ENCODE data around the gene RIPOR1.
"Not testable (repeated sequence)": the region's sequence is repeated elsewhere in the genome, so short reads cannot be mapped to it uniquely, and the experiment has no call there.

RIPOR1 gene

DNA sequence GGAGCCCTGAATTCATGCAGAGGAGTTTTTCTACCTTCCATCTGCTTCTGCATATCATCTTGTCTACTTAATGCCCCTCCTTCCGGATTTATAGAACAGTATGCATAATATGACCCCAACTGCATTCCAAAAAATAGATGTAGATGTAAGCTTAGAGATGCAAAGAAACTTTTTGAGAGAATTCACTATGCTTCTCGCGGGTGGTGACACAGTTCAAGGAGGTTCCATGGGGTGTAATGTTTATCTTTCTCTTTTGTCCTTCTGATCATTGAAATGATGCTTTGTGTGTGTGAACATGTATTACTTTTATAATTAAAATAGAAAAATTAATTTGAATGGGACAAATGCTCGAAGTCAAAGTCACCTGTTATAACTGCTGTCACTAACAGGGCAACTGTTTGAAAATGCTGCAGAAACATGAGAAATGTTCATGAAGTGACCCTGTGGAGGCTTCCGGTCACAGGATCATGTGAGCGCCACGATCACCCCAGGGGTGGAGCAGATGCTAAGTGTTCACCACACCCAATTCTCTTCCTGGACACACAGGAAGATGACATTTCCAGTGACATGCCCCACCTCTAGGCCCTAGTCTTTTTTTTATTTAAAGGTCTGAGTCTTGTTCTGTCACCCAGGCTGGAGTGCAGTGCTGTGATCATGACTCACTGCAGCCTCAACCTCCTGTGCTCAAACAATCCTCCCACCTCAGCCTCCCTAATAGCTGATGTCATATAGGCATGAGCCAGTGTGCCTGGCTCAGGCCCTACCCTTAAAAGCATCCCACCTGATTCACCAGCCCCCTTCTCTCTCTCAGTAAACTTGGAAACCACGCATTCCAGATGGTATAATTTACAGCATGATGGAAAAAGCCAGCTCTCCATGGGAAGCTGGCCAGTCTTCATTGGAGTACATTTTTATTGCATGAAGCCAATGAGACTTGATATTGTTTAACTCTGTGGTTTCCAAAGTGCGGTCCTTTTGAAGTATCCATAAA is 24.3 kb upstream of the RIPOR1 start:
- no peaks in the 10 kb centered on the region for H3K27me3 Mint-ChIP-seq (ENCODE audit: low read depth)
- no peaks in the 10 kb centered on the region for H3K9me3 Mint-ChIP-seq
- peak overlapping the region; percentile 93 for H3K27ac Mint-ChIP-seq
- H3K4me1 Mint-ChIP-seq (ENCODE audit: low read depth), result peaks cover 25% of the 10 kb centered on the region
- peak overlapping the region; percentile 3 for H3K4me3 Mint-ChIP-seq
- peaks cover 10% of the 10 kb centered on the region for H3K36me3 Mint-ChIP-seq (ENCODE audit: low read depth)

DNA sequence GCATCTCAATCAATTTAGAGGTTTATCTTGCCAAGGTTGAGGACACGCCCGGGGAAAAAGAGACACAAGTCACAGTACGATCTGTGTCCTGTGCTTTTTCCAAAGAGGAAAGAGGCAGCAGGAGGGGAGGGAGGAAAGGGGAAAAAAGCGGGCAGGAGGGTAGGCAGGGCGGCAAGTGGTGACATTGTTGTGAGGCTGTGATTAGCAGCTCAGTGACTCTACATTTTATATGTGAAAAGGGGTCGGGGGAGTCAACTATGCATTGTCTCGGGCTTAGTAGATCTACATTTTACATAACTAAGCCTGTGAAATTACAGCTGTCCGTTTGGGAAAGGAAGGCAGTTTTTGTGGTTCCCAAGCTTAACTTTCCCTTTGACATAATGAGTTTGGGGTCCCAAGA is 22.2 kb upstream of the RIPOR1 start:
- Mint-ChIP-seq H3K27ac (no peak overlapping the region), H3K9me3 (no peaks in the 10 kb centered on the region), H3K36me3 (ENCODE audit: low read depth) (peaks cover 7% of the 10 kb centered on the region), H3K27me3 (ENCODE audit: low read depth) (no peaks in the 10 kb centered on the region), H3K4me3 (no peak overlapping the region), H3K4me1 (ENCODE audit: low read depth) (peaks cover 25% of the 10 kb centered on the region)

DNA sequence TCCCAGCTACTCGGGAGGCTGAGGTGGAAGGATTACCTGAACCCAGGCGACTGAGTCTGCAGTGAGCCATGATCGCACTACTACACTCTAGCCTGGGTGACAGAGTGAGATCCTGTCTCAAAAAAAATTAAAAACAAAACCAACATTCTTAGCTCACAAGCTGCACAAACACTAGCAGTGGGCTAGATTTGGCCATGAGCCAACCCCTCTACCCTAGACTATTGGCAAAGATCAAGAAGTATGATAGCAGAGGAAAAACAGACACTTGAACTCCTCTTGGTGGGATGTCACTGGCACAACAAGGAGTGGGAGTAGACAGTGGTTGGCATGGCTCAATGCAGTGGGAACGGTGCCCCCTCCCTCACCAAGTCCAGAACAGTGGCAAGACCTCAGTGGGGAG is 19.6 kb upstream of the RIPOR1 start:
- Mint-ChIP-seq H3K36me3 (ENCODE audit: low read depth) (peaks cover 5% of the 10 kb centered on the region), H3K4me3 (no peak overlapping the region), H3K9me3 (no peaks in the 10 kb centered on the region), H3K4me1 (ENCODE audit: low read depth) (peaks cover 18% of the 10 kb centered on the region), H3K27me3 (ENCODE audit: low read depth) (no peaks in the 10 kb centered on the region), H3K27ac (no peak overlapping the region)

DNA sequence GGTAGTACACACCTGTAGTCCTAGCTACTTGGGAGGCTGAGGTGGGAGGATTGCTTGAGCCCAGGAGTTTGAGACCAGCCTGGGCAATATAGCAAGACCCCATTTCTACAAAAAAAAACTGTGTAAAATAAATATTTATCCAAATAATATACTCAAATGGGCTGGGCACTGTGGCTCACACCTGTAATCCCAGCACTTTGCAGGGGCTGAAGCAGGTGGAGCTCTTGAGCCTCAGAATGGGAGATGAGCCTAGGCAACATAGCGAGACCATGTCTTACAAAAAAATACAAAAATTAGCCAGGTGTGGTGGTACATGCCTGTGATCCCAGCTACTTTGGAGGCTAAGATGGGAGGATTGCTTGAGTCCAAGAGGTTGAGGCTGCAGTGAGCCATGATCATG is 14.7 kb upstream of the RIPOR1 start:
- not testable (repeated sequence) for H3K9me3 Mint-ChIP-seq; H3K27ac Mint-ChIP-seq; H3K36me3 Mint-ChIP-seq (ENCODE audit: low read depth); H3K4me1 Mint-ChIP-seq (ENCODE audit: low read depth); H3K27me3 Mint-ChIP-seq (ENCODE audit: low read depth); H3K4me3 Mint-ChIP-seq

- Mint-ChIP-seq H3K36me3 (ENCODE audit: low read depth) (no peaks in the 10 kb centered on the region), H3K27me3 (ENCODE audit: low read depth) (peaks cover 4% of the 10 kb centered on the region), H3K4me1 (ENCODE audit: low read depth) (peaks cover 7% of the 10 kb centered on the region), H3K9me3 (no peaks in the 10 kb centered on the region), H3K27ac (peak overlapping the region; percentile 58), H3K4me3 (no peak overlapping the region)
Observed at GRCh38 chr16:67514382-67514828, 14.2 kb upstream of the RIPOR1 start.

DNA sequence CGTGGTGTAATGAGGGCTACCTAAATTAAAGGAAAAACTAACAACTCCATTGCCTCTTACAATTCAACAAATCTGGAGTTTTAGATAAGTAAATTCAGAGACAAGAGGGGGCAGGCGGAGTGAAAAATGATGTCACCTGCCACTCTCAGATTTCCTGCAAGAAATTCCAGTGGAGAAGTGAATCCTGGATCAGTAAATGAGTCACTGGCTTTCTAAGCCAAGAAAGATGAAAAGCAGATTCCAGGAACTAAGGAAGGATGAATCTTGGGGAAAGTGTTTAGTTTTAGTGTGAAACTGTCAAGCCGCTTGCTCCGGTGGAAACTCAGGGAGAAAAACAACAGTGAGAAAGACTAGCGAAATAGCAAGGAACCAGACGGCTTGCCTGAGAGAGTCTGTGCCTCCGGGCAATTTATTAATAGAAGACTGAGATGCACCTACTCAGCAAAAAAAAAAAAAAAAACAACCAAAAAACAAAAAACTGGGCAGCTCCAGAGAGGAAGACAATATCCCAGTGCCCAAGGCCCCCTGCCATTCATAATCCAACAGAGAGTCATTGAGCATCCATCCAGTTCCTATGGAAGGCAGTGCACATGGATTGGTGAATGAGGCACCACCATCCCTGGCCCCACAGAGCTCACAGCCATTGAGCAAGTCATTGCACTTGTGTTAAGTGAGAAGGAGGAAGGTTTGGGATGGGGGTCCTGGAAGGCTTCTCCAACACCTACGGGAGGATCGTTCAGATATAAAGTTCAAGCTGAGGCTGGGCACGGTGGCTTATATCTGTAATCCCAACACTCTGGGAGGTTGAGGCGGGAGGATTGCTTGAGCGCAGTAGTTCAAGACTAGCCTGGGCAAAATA is 12.1 kb upstream of the RIPOR1 start:
- Mint-ChIP-seq H3K27ac (no peak overlapping the region), H3K27me3 (ENCODE audit: low read depth) (peaks cover 11% of the 10 kb centered on the region), H3K4me3 (no peak overlapping the region), H3K4me1 (ENCODE audit: low read depth) (peaks cover 18% of the 10 kb centered on the region), H3K36me3 (ENCODE audit: low read depth) (no peaks in the 10 kb centered on the region), H3K9me3 (no peaks in the 10 kb centered on the region)

- Mint-ChIP-seq H3K4me3 (no peak overlapping the region), H3K9me3 (no peaks in the 10 kb centered on the region), H3K4me1 (ENCODE audit: low read depth) (peaks cover 22% of the 10 kb centered on the region), H3K36me3 (ENCODE audit: low read depth) (no peaks in the 10 kb centered on the region), H3K27ac (no peak overlapping the region), H3K27me3 (ENCODE audit: low read depth) (peaks cover 11% of the 10 kb centered on the region)
Observed at GRCh38 chr16:67517155-67517445, 11.5 kb upstream of the RIPOR1 start.

- peaks cover 26% of the 10 kb centered on the region for H3K4me1 Mint-ChIP-seq (ENCODE audit: low read depth)
- no peak overlapping the region for H3K27ac Mint-ChIP-seq
- no peaks in the 10 kb centered on the region for H3K9me3 Mint-ChIP-seq
- no peak overlapping the region for H3K4me3 Mint-ChIP-seq
- no peaks in the 10 kb centered on the region for H3K36me3 Mint-ChIP-seq (ENCODE audit: low read depth)
- H3K27me3 Mint-ChIP-seq (ENCODE audit: low read depth), result peaks cover 11% of the 10 kb centered on the region
Observed at GRCh38 chr16:67517661-67518423, 10.8 kb upstream of the RIPOR1 start.

GRCh38 chr16:67518676-67519075 is 10.0 kb upstream of the RIPOR1 start:
- Mint-ChIP-seq H3K27me3 (ENCODE audit: low read depth) (peaks cover 11% of the 10 kb centered on the region), H3K4me3 (no peak overlapping the region), H3K36me3 (ENCODE audit: low read depth) (no peaks in the 10 kb centered on the region), H3K9me3 (no peaks in the 10 kb centered on the region), H3K27ac (peak overlapping the region; percentile 27), H3K4me1 (ENCODE audit: low read depth) (peaks cover 28% of the 10 kb centered on the region)

- Mint-ChIP-seq H3K4me1 (ENCODE audit: low read depth) (peaks cover 30% of the 10 kb centered on the region), H3K27me3 (ENCODE audit: low read depth) (peaks cover 11% of the 10 kb centered on the region), H3K27ac (peak overlapping the region; percentile 66), H3K36me3 (ENCODE audit: low read depth) (peaks cover 2% of the 10 kb centered on the region), H3K4me3 (no peak overlapping the region), H3K9me3 (no peaks in the 10 kb centered on the region)
Observed at GRCh38 chr16:67519242-67519641, 9.4 kb upstream of the RIPOR1 start.

DNA sequence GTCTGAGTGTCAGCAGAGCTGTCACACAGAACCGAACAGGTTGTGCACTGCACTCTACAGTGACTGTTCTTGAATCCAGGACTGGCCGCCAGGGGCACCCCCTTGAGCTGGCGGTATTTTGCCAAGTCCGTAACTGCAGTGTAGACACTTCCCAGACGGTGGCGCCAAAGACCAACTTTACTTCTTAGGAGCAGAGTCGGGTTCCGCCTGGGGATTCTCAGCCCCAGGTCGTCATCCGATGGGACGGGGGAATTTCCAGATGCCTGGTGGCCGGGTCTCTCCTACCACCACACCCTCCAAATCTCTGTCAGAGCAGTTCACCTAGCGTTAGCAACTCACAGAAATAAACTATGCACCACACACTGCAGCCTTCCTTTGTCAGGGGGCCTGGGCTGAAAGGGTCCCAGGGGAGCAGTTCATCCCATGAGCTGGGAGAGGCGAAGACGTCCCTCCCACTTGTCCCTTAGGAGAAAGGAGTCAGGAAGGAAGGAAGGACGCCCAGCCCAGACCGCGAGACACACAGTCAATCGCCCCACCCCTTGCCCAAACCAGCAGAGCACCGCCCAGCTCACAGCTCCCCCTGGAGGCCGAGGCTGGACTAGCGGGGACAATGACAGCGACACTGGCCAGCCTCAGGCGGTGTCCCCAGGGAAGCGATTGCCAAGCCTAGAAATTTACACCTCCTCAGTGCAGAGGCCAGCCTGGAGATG is 7.4 kb upstream of the RIPOR1 start:
- H3K27ac Mint-ChIP-seq, result peak overlapping the region; percentile 100
- H3K4me1 Mint-ChIP-seq (ENCODE audit: low read depth), result peaks cover 26% of the 10 kb centered on the region

DNA sequence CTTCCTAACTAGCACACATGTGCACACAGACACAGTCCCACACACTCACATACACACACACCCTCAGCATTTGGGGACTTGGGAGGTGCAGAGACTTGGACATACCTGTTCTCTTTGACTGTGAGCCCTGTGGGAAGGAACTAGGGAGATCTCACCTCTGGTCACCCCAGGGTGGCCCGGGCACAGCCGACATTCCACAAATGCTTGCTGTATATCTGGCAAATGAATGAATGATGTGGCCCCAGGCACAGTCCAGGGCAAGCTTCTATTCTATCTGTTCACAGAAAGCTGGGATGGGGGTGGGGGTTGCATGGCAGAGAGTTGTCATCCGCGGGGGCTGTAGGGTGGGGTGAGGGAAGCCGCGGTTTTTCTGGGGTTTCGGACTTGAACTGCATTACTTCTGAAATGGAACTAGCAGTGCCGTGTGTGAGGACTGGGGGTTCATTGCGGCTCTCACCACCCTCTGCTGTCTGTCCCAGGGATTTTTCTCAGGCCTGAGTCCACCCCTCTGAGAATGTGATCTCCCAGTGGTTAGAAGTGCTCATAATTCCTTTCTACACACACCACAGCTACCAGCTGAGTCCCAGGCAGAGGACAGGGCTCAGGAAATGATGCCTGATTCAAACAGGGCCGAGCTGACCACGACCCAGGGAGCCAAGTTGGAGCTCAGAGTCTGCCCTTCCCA is 3.3 kb upstream of the RIPOR1 start:
- Mint-ChIP-seq H3K9me3 (no peaks in the 10 kb centered on the region), H3K4me3 (no peak overlapping the region), H3K27ac (no peak overlapping the region), H3K36me3 (ENCODE audit: low read depth) (peaks cover 4% of the 10 kb centered on the region), H3K27me3 (ENCODE audit: low read depth) (peaks cover 24% of the 10 kb centered on the region), H3K4me1 (ENCODE audit: low read depth) (peaks cover 25% of the 10 kb centered on the region)

More for the DNA sequence above, 7.4 kb upstream of the RIPOR1 start:
- H3K27me3 Mint-ChIP-seq (ENCODE audit: low read depth), result peaks cover 11% of the 10 kb centered on the region
- H3K4me3 Mint-ChIP-seq, result peak overlapping the region; percentile 91
- H3K9me3 Mint-ChIP-seq, result no peaks in the 10 kb centered on the region
- H3K36me3 Mint-ChIP-seq (ENCODE audit: low read depth), result peaks cover 2% of the 10 kb centered on the region

GRCh38 chr16:67526149-67526791 is 2.4 kb upstream of the RIPOR1 start:
- H3K27ac Mint-ChIP-seq, result no peak overlapping the region
- H3K36me3 Mint-ChIP-seq (ENCODE audit: low read depth), result peaks cover 4% of the 10 kb centered on the region
- no peak overlapping the region for H3K4me3 Mint-ChIP-seq
- H3K4me1 Mint-ChIP-seq (ENCODE audit: low read depth), result peaks cover 26% of the 10 kb centered on the region
- no peaks in the 10 kb centered on the region for H3K9me3 Mint-ChIP-seq
- peaks cover 31% of the 10 kb centered on the region for H3K27me3 Mint-ChIP-seq (ENCODE audit: low read depth)

Data from T-helper 1 cell treated with Interleukin-12 subunit alpha and Interleukin-12 subunit beta and Interleukin-4 antibody, amounts not matched to agents 30 μg/mL and 1 μg/mL, for 36 hours (primary cell).